LNCAP (cell line): ENCODE results near the gene CLEC2B.

Experiments
- CTCF ChIP-seq: fragments of 450-650 bp; IDR thresholded peaks from 2 replicates; pipeline ENCODE4 v1.5.1; 2017; ENCODE audit warnings: mild to moderate bottlenecking

CLEC2B gene

GRCh38 chr12:9851927-9852326, 17.2 kb downstream of the CLEC2B start:
- TF ChIP-seq CTCF, result no peak

- TF ChIP-seq CTCF, result no peak
Observed at GRCh38 chr12:9851050-9851449, 18.1 kb downstream of the CLEC2B start.

- TF ChIP-seq CTCF, result no peak
Observed at GRCh38 chr12:9848899-9849298, 20.3 kb downstream of the CLEC2B start.

- no peak for TF ChIP-seq CTCF
Observed at GRCh38 chr12:9843407-9843806, 25.7 kb downstream of the CLEC2B start.

GRCh38 chr12:9831720-9832119, 37.4 kb downstream of the CLEC2B start:
- no peak for TF ChIP-seq CTCF

GRCh38 chr12:9829982-9830381, 39.2 kb downstream of the CLEC2B start:
- no peak for TF ChIP-seq CTCF

GRCh38 chr12:9829483-9829882, 39.7 kb downstream of the CLEC2B start:
- no peak for TF ChIP-seq CTCF

- no peak for TF ChIP-seq CTCF
Observed at GRCh38 chr12:9827209-9827888, 41.8 kb downstream of the CLEC2B start, which contains the start of gene KLRF1. TSS of gene KLRF1 (plus strand) at chr12:9827481. CDS start at chr12:9827545, 64 bp downstream.
